GM13976 (cell line): ENCODE data around the gene PTPRG.

Source experiments
- DNase-seq: peaks from one replicate; pipeline ENCODE4 v3.0.0; 2012; ENCODE audit warnings: low spot score
- in situ Hi-C: fragments of 300-500 bp; cut with MboI; formaldehyde crosslinking; loops from one replicate; pipeline ENCODE4 v1.12.0; 2022; ENCODE audit warnings: low sequenced_read_pairs, mixed read lengths, inconsistent platforms; ENCODE audit not compliant: unreplicated experiment
- TF ChIP-seq, protein P1 (sequence below): IDR thresholded peaks from 2 replicates; pipeline ENCODE4 v1.5.1; 2012; ENCODE audit warnings: borderline replicate concordance, mild to moderate bottlenecking; ENCODE audit not compliant: insufficient read depth; ENCODE audit errors: extremely low read depth, missing control alignments, control extremely low read depth

PTPRG gene

DNA sequence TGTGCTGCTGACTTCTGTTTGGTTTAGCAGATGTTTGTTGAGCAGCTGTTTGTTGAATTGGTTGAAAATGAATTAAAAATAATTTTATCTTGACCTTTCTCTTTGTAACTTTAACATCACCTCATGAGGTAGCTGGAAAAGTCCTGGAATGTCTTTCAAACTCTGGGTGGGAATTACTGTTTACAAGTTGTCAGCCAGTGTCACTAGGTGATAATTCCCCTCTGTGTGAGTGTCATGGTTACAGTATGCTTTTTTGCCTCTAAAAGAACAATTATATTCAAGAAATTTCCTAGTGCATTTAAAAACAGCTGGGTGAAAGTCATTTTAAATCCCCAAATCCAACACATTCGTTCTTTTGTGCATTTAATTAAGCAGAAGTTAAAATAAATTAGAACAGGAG lies 113.2 kb downstream of the PTPRG start:
- DNase-seq, result no peak
- TF ChIP-seq, protein P1, sequence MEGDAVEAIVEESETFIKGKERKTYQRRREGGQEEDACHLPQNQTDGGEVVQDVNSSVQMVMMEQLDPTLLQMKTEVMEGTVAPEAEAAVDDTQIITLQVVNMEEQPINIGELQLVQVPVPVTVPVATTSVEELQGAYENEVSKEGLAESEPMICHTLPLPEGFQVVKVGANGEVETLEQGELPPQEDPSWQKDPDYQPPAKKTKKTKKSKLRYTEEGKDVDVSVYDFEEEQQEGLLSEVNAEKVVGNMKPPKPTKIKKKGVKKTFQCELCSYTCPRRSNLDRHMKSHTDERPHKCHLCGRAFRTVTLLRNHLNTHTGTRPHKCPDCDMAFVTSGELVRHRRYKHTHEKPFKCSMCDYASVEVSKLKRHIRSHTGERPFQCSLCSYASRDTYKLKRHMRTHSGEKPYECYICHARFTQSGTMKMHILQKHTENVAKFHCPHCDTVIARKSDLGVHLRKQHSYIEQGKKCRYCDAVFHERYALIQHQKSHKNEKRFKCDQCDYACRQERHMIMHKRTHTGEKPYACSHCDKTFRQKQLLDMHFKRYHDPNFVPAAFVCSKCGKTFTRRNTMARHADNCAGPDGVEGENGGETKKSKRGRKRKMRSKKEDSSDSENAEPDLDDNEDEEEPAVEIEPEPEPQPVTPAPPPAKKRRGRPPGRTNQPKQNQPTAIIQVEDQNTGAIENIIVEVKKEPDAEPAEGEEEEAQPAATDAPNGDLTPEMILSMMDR, result no peak
- in situ Hi-C loops, result no loop called here

GRCh38 chr3:61679026-61679425 lies 117.7 kb downstream of the PTPRG start:
- in situ Hi-C loops, result no loop called here
- TF ChIP-seq, protein P1, result no peak

GRCh38 chr3:61680617-61681016 lies 119.2 kb downstream of the PTPRG start:
- TF ChIP-seq, protein P1, result no peak
- DNase-seq, result no peak
- in situ Hi-C loops, result no loop called here

More at GRCh38 chr3:61679026-61679425, 117.7 kb downstream of the PTPRG start:
- DNase-seq, result no peak

DNA sequence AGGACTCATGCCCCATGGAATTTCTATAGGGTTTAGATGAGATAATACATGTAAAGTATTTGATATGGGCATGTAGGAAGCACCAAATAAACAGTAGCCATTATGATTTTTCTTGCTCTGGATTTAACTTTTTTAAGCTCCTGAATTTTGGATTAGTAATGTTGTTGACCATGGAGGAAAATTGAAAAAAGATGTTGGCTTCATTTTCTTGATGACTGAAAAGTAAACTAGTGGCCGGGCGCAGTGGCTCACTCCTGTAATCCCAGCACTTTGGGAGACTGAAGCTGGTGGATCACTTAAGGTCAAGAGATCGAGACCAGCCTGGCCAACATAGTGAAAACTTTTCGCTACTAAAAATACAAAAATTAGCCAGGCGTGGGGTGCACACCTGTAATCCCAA lies 120.3 kb downstream of the PTPRG start:
- DNase-seq, result no peak
- in situ Hi-C loops, result no loop called here
- TF ChIP-seq, protein P1, result no peak

DNA sequence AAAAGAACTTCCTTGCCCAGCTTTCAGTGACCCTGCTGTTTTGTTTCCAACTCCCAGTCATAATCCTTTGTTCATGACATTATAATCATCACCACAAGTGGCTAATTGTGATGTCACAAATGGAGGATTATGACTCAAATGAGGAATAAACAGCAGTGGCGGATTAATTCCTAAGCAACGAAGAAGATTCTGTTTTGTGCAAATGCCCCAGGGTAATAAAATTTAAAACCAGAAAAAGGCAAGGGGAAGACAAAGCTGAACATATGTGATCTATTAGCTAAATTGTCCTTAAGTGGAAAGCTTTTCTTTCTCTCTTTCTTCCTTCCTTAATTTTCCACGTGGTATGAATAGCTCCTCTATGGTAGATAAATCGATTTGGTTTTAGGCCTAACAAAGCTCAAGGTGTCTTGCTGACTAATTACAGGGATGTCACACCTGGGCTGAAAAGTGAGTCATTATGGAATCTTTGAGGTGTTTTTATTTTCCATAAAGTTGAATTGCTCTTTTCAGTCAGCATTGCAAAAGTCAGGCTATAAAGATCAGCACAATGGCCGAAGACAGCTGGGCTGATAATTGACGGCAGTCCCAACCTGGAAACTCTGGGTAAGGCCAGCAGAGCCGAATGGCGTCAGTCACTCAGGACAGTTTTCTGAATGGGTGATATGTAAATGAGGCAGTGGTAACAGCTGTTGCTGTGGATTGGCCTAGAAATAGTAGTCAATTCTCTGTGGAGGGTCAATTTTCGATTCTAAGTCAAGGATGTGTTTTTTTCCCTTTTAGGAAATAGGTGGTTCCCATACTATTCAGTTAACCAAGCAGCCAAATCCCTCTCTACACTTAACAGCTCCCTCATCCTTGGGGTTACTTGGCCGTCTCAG lies 121.5 kb downstream of the PTPRG start:
- TF ChIP-seq, protein P1, result no peak
- in situ Hi-C loops, result no loop called here
- no peak for DNase-seq

DNA sequence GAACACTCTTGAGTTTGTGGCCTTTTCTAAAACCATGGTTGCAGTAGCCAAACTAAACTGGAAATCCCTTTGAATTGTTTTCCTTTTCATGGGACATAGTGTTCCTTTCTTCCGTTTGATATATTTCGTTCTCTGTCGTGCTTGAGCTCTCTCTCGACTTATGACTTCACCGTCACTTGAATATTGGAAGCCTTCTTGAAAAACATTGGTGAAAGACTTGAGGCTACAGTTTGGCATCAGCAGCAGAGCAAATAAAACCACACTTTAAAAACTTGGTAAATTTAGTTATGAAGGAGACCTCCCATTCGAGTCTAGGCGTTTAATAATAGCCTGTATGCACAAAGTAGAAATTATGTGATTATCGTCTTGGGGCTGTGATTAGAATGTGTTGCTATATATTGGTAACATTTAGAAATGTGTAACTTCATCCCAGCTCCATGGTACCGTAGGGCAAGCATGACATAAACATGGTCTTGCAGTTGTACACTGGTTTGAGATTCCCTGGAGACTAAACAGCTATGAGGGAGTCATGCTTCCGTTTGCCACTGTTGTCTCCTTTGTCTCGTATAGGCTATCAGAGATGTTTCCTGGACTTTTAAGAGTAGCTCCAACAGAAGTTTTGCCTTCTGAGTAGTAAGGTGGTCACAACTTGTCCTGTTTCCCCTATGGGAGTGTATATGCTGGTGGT lies 122.3 kb downstream of the PTPRG start:
- DNase-seq, result no peak
- TF ChIP-seq, protein P1, result no peak
- in situ Hi-C loops, result no loop called here
